ENCODE data around the gene ZNF266. TPM values are rescaled to one million over a fixed set of nuclear protein-coding genes. Genes with fewer than 3 reads are reported as not detected.

The ZNF266 gene
- total and polyA plus RNA-seq, 2 experiments from 2014 or later: 12.7 to 13.9 TPM

GRCh38 chr19:9406798-9407352 is 28.5 kb downstream of the ZNF266 start (continued):
- TF ChIP-seq ETS1 (IDR thresholded peaks at IDR 0.05): no peak
- TF ChIP-seq CREB1 (CRISPR knock-in tag; IDR thresholded peaks at IDR 0.05; ENCODE audit: low read depth): no peak
- no peak for TF ChIP-seq CTCF (conservative IDR thresholded peaks at IDR 0.05; ENCODE audit: low read depth in 2 of 2)
- TF ChIP-seq REST (IDR thresholded peaks at IDR 0.05; ENCODE audit: unreplicated experiment): no peak
- TF ChIP-seq STAT1 (IDR thresholded peaks at IDR 0.05; ENCODE audit: unreplicated experiment): no peak
- TF ChIP-seq EZH2 (IDR thresholded peaks at IDR 0.05; ENCODE audit: low read depth, unreplicated experiment): no peak

- H3K27me3 Mint-ChIP-seq (ENCODE audit: insufficient read depth, low read depth, poor library complexity): peaks cover 1% of the 10 kb centered on the region
- H4K20me1 ChIP-seq (replicated peaks; ENCODE audit: insufficient read depth): no peaks in the 10 kb centered on the region
- H2AFZ ChIP-seq: no peak overlapping the region
- H3K36me3 Mint-ChIP-seq (ENCODE audit: low read depth): peaks cover 86% of the 10 kb centered on the region
- no peaks in the 10 kb centered on the region for H3K79me2 ChIP-seq (replicated peaks; ENCODE audit: insufficient read depth)
- no peaks in the 10 kb centered on the region for H3K4me1 Mint-ChIP-seq
- no peaks in the 10 kb centered on the region for H3F3A ChIP-seq (replicated peaks; ENCODE audit: low read depth)
- H3K27ac Mint-ChIP-seq: no peak overlapping the region
- H3K9me2 ChIP-seq (ENCODE audit: insufficient read depth): no peaks in the 10 kb centered on the region
- no peak overlapping the region for H3K4me3 ChIP-seq
- no peak overlapping the region for H3K27ac ChIP-seq (ENCODE audit: low read depth)
- ATAC-seq (no peak), DNase-seq (ENCODE audit: low spot score) (peak; percentile 2)
- H3K9me3 Mint-ChIP-seq: peaks cover 92% of the 10 kb centered on the region
- H3K4me2 ChIP-seq: no peak overlapping the region
- H3K36me3 ChIP-seq (ENCODE audit: insufficient read depth): peaks cover 75% of the 10 kb centered on the region
- H3K4me1 ChIP-seq (ENCODE audit: insufficient read depth): no peaks in the 10 kb centered on the region
- no peaks in the 10 kb centered on the region for H3K27me3 ChIP-seq (ENCODE audit: insufficient read depth)
- H3K4me3 Mint-ChIP-seq: no peak overlapping the region
- TF ChIP-seq STAT1 (IDR thresholded peaks at IDR 0.05; ENCODE audit: unreplicated experiment) (no peak), JUNB (IDR thresholded peaks at IDR 0.05; ENCODE audit: unreplicated experiment) (no peak), ETS1 (IDR thresholded peaks at IDR 0.05) (no peak), EZH2 (IDR thresholded peaks at IDR 0.05; ENCODE audit: low read depth, unreplicated experiment) (no peak), NANOG (IDR thresholded peaks at IDR 0.05; ENCODE audit: borderline replicate concordance) (no peak), REST (IDR thresholded peaks at IDR 0.05; ENCODE audit: unreplicated experiment) (no peak), CTCF (conservative IDR thresholded peaks at IDR 0.05; ENCODE audit: low read depth in 2 of 2) (no peak), EZH2phosphoT487 (IDR thresholded peaks at IDR 0.05; ENCODE audit: unreplicated experiment) (no peak), CREB1 (CRISPR knock-in tag; IDR thresholded peaks at IDR 0.05; ENCODE audit: low read depth) (no peak), ZNF331 (CRISPR knock-in tag; IDR thresholded peaks at IDR 0.05; ENCODE audit: low read depth) (no peak)
These were observed 54.0 kb downstream of the ZNF266 start for GRCh38 chr19:9381361-9381785.

Measured in GM23338 (cell line).